PC-3 (cell line): ENCODE data around the gene MLPH.

ENCODE experiments used
- EZH2 ChIP-seq: fragments of 300-600 bp; sonication (generic); IDR thresholded peaks from one replicate; pipeline ENCODE4 v1.6.1; 2017; ENCODE audit warnings: antibody characterized with exemption, mild to moderate bottlenecking, low read length; ENCODE audit not compliant: unreplicated experiment
- EZH2phosphoT487 ChIP-seq: fragments of 300-600 bp; sonication (generic); IDR thresholded peaks from 2 replicates; pipeline ENCODE4 v1.6.1; 2018; ENCODE audit warnings: mild to moderate bottlenecking, antibody characterized with exemption, low read length, borderline replicate concordance
- TF ChIP-seq, protein P1 (sequence below): fragments of 300-600 bp; sonication (generic); conservative IDR thresholded peaks from 2 replicates; pipeline ENCODE4 v1.5.1; 2017; ENCODE audit warnings: antibody characterized with exemption, low read depth, mild to moderate bottlenecking, low read length

DNA sequence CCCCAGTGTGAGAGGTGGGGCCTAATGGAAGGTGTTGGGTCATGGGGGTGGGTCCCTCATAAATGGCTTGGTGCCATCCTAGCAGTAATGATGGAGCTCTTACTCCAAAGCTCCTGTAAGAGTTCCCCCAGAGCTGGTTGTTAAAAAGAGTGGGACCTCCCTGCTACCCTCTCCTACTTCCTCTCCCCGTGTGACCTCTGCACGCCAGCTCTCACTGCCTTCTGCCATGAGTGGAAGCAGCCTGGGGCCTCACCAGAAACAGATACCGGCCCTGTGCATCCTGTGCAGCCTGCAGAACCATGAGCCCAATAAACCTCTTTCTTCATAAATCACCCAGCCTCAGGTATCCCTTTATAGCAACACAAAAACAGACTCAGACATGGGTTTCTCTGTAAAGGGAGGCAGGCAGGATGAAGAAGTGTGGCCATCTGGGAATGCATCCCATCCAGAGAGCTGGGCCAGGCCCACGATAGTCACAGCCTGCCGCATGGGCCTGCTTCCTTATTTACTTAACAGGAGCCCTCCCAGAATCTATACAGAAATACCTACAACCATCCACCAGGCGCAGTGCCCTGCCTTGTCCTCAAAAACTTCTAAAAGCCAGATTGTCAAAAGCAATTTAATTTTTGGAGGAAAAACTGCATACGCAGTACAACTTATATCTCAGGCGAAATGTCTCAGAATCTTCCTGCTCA lies 86.8 kb downstream of the MLPH start:
- TF ChIP-seq, protein P1, sequence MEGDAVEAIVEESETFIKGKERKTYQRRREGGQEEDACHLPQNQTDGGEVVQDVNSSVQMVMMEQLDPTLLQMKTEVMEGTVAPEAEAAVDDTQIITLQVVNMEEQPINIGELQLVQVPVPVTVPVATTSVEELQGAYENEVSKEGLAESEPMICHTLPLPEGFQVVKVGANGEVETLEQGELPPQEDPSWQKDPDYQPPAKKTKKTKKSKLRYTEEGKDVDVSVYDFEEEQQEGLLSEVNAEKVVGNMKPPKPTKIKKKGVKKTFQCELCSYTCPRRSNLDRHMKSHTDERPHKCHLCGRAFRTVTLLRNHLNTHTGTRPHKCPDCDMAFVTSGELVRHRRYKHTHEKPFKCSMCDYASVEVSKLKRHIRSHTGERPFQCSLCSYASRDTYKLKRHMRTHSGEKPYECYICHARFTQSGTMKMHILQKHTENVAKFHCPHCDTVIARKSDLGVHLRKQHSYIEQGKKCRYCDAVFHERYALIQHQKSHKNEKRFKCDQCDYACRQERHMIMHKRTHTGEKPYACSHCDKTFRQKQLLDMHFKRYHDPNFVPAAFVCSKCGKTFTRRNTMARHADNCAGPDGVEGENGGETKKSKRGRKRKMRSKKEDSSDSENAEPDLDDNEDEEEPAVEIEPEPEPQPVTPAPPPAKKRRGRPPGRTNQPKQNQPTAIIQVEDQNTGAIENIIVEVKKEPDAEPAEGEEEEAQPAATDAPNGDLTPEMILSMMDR = no peak
- TF ChIP-seq EZH2 (no peak), EZH2phosphoT487 (no peak)
